OCI-LY7 (cell line): ENCODE results near the gene ATXN1. TPM values are rescaled to one million over a fixed set of nuclear protein-coding genes. Genes with fewer than 3 reads are reported as not detected.

ENCODE experiments used
- BruUV-seq: library from RNA; stranded (reverse); fragments of 400-500 nt; replicated peaks from 2 replicates; lab custom pipeline; 2021; lab: Mats Ljungman, UMichigan
- CTCF ChIA-PET: fragments of 300-600 bp; sonication (Branson Sonifier 250); formaldehyde crosslinking; loops from one replicate; lab custom pipeline; 2022; ENCODE audit warnings: antibody characterized with exemption; ENCODE audit not compliant: unreplicated experiment; lab: Charles Lee
- POLR2A ChIA-PET: fragments of 300-600 bp; sonication (Branson Sonifier 250); formaldehyde crosslinking; loops from one replicate; lab custom pipeline; 2022; ENCODE audit warnings: antibody characterized with exemption; lab: Charles Lee
- DNase-seq: peaks from one replicate; pipeline ENCODE4 v3.0.0-alpha.2; 2015; ENCODE audit warnings: low spot score
- H2AFZ ChIP-seq: fragments of 200-600 bp; sonication (generic), shearing (Covaris generic); 2 replicates; pipeline ENCODE4 v1.6.1; 2014; ENCODE audit warnings: mild to moderate bottlenecking, antibody characterized with exemption, low read length, moderate library complexity
- H3K27ac ChIP-seq: fragments of 200-600 bp; sonication (generic); 2 replicates; pipeline ENCODE4 v1.5.1; 2014; ENCODE audit warnings: mixed run types, low read depth, mild to moderate bottlenecking, moderate library complexity, low read length, inconsistent platforms; ENCODE audit not compliant: poor library complexity, severe bottlenecking
- H3K36me3 ChIP-seq: fragments of 200-600 bp; sonication (generic); 2 replicates; pipeline ENCODE4 v1.6.1; 2014; ENCODE audit warnings: mild to moderate bottlenecking, antibody characterized with exemption, low read length, moderate library complexity, mixed read lengths; ENCODE audit not compliant: insufficient read depth
- H3K4me1 ChIP-seq: fragments of 200-600 bp; sonication (generic); 2 replicates; pipeline ENCODE4 v1.5.1; 2014; ENCODE audit warnings: mild to moderate bottlenecking, low read length; ENCODE audit not compliant: insufficient read depth, poor library complexity, severe bottlenecking
- H3K4me2 ChIP-seq: fragments of 200-600 bp; sonication (generic); 2 replicates; pipeline ENCODE4 v1.6.1; 2014; ENCODE audit warnings: mild to moderate bottlenecking, low read length
- H3K4me3 ChIP-seq: fragments of 200-600 bp; sonication (generic); 2 replicates; pipeline ENCODE4 v1.5.1; 2014; ENCODE audit warnings: mild to moderate bottlenecking, low read depth, low read length; ENCODE audit not compliant: poor library complexity, severe bottlenecking
- H3K79me2 ChIP-seq: fragments of 200-600 bp; sonication (generic); 2 replicates; pipeline ENCODE4 v1.6.1; 2016; ENCODE audit warnings: low read depth, mild to moderate bottlenecking, low read length, moderate library complexity, mixed read lengths; ENCODE audit not compliant: insufficient read depth
- H3K9me2 ChIP-seq: fragments of 200-600 bp; sonication (generic); 2 replicates; pipeline ENCODE4 v1.6.1; 2016; ENCODE audit warnings: mild to moderate bottlenecking, low read length, mixed read lengths; ENCODE audit not compliant: insufficient read depth
- H3K9me3 ChIP-seq: fragments of 200-600 bp; sonication (generic); 2 replicates; pipeline ENCODE4 v1.6.1; 2014; ENCODE audit warnings: mild to moderate bottlenecking, mixed run types, low read length, mixed read lengths
- H4K20me1 ChIP-seq: fragments of 200-600 bp; sonication (generic); 2 replicates; pipeline ENCODE4 v1.6.1; 2014; ENCODE audit warnings: mild to moderate bottlenecking, antibody characterized with exemption, low read length, moderate library complexity, mixed read lengths; ENCODE audit not compliant: insufficient read depth
- EZH2phosphoT487 ChIP-seq: fragments of 200-600 bp; sonication (generic); IDR thresholded peaks from 2 replicates; pipeline ENCODE4 v1.6.1; 2018; ENCODE audit warnings: low read depth, borderline replicate concordance, mild to moderate bottlenecking, mixed run types, antibody characterized with exemption, low read length, moderate library complexity, mixed read lengths
- intact Hi-C: fragments of 100-400 bp; cut with micrococcal nuclease; formaldehyde crosslinking; loops from one replicate; pipeline ENCODE4 v1.10.0; 2022; ENCODE audit not compliant: unreplicated experiment
- total RNA-seq, 2 experiments: library from RNA; depleted of rRNA in 1 of 2; stranded (reverse); fragments of >200 nt in 1 of 2; shearing (Covaris generic) in 1 of 2; gene quantifications; 2 replicates each; pipeline ENCODE4 v1.2.3, GENCODE V29; 2014 to 2022
- TF ChIP-seq, protein P1 (sequence below): fragments of 200-600 bp; sonication (generic); conservative IDR thresholded peaks from 2 replicates; pipeline ENCODE4 v1.5.1; 2014; ENCODE audit warnings: mild to moderate bottlenecking, antibody characterized with exemption, low read length, moderate library complexity, mixed read lengths

The ATXN1 gene
- total RNA-seq, 2 experiments from 2014 or later: not detected

DNA sequence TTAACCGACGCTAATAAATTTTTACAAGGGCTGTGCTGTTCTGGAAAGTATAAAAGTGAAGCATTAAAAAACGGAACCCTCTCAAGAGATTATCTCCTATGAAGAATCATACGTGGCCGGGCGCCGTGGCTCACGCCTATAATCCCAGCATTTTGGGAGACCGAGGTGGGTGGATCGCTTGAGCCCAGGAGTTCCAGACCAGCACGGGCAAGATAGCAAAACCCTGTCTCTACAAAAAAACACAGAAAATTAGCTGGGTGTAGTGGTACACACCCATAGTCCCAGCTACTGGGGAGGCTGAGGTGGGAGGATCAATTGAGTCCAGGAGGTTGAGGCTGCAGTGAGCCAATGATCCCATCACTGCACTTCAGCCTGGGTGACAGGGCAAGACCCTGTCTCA, 439.4 kb downstream of the ATXN1 start:
- Histone ChIP-seq H2AFZ (no peak overlapping the region), H3K79me2 (no peaks in the 10 kb centered on the region), H3K27ac (no peak overlapping the region), H4K20me1 (no peaks in the 10 kb centered on the region), H3K4me3 (no peak overlapping the region), H3K9me3 (no peaks in the 10 kb centered on the region), H3K4me2 (no peak overlapping the region), H3K9me2 (no peaks in the 10 kb centered on the region), H3K4me1 (peaks cover 5% of the 10 kb centered on the region), H3K36me3 (no peaks in the 10 kb centered on the region)
- intact Hi-C loops: no loop called here
- TF ChIP-seq, protein P1, sequence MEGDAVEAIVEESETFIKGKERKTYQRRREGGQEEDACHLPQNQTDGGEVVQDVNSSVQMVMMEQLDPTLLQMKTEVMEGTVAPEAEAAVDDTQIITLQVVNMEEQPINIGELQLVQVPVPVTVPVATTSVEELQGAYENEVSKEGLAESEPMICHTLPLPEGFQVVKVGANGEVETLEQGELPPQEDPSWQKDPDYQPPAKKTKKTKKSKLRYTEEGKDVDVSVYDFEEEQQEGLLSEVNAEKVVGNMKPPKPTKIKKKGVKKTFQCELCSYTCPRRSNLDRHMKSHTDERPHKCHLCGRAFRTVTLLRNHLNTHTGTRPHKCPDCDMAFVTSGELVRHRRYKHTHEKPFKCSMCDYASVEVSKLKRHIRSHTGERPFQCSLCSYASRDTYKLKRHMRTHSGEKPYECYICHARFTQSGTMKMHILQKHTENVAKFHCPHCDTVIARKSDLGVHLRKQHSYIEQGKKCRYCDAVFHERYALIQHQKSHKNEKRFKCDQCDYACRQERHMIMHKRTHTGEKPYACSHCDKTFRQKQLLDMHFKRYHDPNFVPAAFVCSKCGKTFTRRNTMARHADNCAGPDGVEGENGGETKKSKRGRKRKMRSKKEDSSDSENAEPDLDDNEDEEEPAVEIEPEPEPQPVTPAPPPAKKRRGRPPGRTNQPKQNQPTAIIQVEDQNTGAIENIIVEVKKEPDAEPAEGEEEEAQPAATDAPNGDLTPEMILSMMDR: no peak
- no peak for TF ChIP-seq EZH2phosphoT487
- ChIA-PET CTCF (no interaction called here), POLR2A (interaction anchor here (0.6 kb wide), 2 partner anchors 298 to 657 kb away, joined by 3 read pairs; no protein-coding TSS in a partner anchor)
- no peak for DNase-seq
- no TSS peak for BruUV-seq

DNA sequence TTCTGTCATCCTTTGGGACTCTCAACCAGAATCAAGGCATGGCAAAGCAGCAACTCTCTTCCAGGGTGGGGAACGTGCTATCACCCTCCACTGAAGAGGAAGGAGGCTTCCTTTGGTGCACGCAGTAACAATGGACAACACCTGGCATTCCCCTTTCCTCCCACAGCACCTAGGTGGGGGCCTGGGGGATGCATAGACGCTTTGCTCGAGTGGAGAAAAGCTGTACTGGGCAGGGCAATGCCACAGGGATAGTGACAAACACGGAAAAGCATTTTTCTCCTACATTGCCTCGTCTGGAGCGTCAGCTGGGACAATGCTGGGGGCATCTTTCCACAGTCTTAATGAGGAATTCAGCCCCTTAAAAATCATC, 439.9 kb downstream of the ATXN1 start:
- POLR2A ChIA-PET: no interaction called here
- no TSS peak for BruUV-seq

More for the DNA sequence above, 439.9 kb downstream of the ATXN1 start:
- Histone ChIP-seq H3K9me2 (no peaks in the 10 kb centered on the region), H2AFZ (no peak overlapping the region), H3K4me1 (peaks cover 6% of the 10 kb centered on the region), H3K36me3 (no peaks in the 10 kb centered on the region), H3K4me3 (no peak overlapping the region), H3K4me2 (no peak overlapping the region), H3K27ac (no peak overlapping the region), H3K79me2 (no peaks in the 10 kb centered on the region), H3K9me3 (no peaks in the 10 kb centered on the region), H4K20me1 (no peaks in the 10 kb centered on the region)
- TF ChIP-seq EZH2phosphoT487: no peak
- TF ChIP-seq, protein P1: no peak
- CTCF ChIA-PET: no interaction called here
- no peak for DNase-seq
- intact Hi-C loops: no loop called here
